ENCODE data around the gene ZBTB16.

DNA sequence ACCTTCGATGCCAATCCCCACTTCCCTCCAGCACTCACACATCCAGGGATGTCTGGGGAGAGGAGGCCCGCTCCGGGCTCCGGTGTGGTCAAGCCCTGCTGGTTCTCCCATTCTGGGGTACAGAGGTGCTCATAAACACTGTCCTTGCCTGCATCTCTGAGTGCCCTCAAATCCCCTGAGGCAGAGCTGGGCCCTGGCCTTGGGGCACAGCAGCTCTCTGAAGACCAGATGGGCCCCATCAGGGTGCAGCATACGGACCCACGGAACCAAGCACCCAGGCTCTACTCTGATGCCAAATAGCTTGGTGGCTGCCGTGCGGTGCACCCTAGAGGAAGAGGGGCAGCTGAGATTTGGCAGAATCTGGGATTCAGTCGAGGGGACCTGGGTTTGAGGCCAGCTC, 201.0 kb downstream of the ZBTB16 start:
- TF ChIP-seq, protein P1, sequence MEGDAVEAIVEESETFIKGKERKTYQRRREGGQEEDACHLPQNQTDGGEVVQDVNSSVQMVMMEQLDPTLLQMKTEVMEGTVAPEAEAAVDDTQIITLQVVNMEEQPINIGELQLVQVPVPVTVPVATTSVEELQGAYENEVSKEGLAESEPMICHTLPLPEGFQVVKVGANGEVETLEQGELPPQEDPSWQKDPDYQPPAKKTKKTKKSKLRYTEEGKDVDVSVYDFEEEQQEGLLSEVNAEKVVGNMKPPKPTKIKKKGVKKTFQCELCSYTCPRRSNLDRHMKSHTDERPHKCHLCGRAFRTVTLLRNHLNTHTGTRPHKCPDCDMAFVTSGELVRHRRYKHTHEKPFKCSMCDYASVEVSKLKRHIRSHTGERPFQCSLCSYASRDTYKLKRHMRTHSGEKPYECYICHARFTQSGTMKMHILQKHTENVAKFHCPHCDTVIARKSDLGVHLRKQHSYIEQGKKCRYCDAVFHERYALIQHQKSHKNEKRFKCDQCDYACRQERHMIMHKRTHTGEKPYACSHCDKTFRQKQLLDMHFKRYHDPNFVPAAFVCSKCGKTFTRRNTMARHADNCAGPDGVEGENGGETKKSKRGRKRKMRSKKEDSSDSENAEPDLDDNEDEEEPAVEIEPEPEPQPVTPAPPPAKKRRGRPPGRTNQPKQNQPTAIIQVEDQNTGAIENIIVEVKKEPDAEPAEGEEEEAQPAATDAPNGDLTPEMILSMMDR (optimal IDR thresholded peaks at IDR 0.05 in 1 of 3, IDR thresholded peaks at IDR 0.05 in 1 of 3, conservative IDR thresholded peaks at IDR 0.05 in 1 of 3; ENCODE audit: extremely low read depth in 1 of 3, insufficient read depth in 2 of 3, low read length in 3 of 3): no peak
- no peak for TF ChIP-seq EZH2 (IDR thresholded peaks at IDR 0.05; ENCODE audit: low read length)
